Epithelial cell of proximal tubule (primary cell): ENCODE data around the gene CCR5AS.

Experiments used
- DNase-seq: peaks from one replicate; pipeline ENCODE4 v3.0.0-alpha.2; 2011; ENCODE audit warnings: low read depth
- H3K4me3 ChIP-seq: 2 replicates; pipeline ENCODE4 v1.5.1; 2011; ENCODE audit warnings: low read depth, mild to moderate bottlenecking, low read length
- CTCF ChIP-seq: conservative IDR thresholded peaks from 2 replicates; pipeline ENCODE4 v1.5.1; 2012; ENCODE audit warnings: low read depth, mild to moderate bottlenecking, low read length

Gene CCR5AS

GRCh38 chr3:46360907-46361306 lies 46.0 kb downstream of the CCR5AS start:
- no peak for DNase-seq
- H3K4me3 ChIP-seq: no peak overlapping the region
- TF ChIP-seq CTCF: no peak

- peak; percentile 50 for DNase-seq
- no peak overlapping the region for H3K4me3 ChIP-seq
- no peak for TF ChIP-seq CTCF
Observed at GRCh38 chr3:46359733-46360493, 47.0 kb downstream of the CCR5AS start.

GRCh38 chr3:46358466-46358865 lies 48.4 kb downstream of the CCR5AS start:
- no peak for TF ChIP-seq CTCF

GRCh38 chr3:46356909-46357308 lies 50.0 kb downstream of the CCR5AS start:
- TF ChIP-seq CTCF: no peak
- no peak for DNase-seq
- H3K4me3 ChIP-seq: no peak overlapping the region

More at GRCh38 chr3:46358466-46358865, 48.4 kb downstream of the CCR5AS start:
- no peak overlapping the region for H3K4me3 ChIP-seq
- DNase-seq: no peak

GRCh38 chr3:46356276-46356675 lies 50.6 kb downstream of the CCR5AS start:
- no peak overlapping the region for H3K4me3 ChIP-seq
- no peak for TF ChIP-seq CTCF
- no peak for DNase-seq

- DNase-seq: no peak
- no peak for TF ChIP-seq CTCF
- no peak overlapping the region for H3K4me3 ChIP-seq
Observed at GRCh38 chr3:46354984-46355383, 51.9 kb downstream of the CCR5AS start.

GRCh38 chr3:46354478-46354877 lies 52.4 kb downstream of the CCR5AS start:
- TF ChIP-seq CTCF: no peak

More at GRCh38 chr3:46354478-46354877, 52.4 kb downstream of the CCR5AS start:
- DNase-seq: no peak
- no peak overlapping the region for H3K4me3 ChIP-seq
